Stimulated activated naive CD8-positive, alpha-beta T cell treated with anti-CD3 and anti-CD28 coated beads, Interleukin-15, Interleukin-2, amounts not matched to agents 100 ng/mL and 50 ng/mL, for 24 hours (primary cell): ENCODE data around the gene HDHD3.
"Not testable (repeated sequence)": the region's sequence is repeated elsewhere in the genome, so short reads cannot be mapped to it uniquely, and the experiment has no call there.

Experiments used
- H3K27ac Mint-ChIP-seq: one replicate; pipeline ENCODE4 v1.8.0; 2021; ENCODE audit warnings: mild to moderate bottlenecking, mixed read lengths
- H3K27me3 Mint-ChIP-seq: one replicate; pipeline ENCODE4 v1.8.0; 2021; ENCODE audit warnings: mixed read lengths
- H3K36me3 Mint-ChIP-seq: one replicate; pipeline ENCODE4 v1.8.0; 2021; ENCODE audit warnings: low read depth, mixed read lengths
- H3K4me1 Mint-ChIP-seq: one replicate; pipeline ENCODE4 v1.8.0; 2021; ENCODE audit warnings: low read depth, mixed read lengths
- H3K4me3 Mint-ChIP-seq: one replicate; pipeline ENCODE4 v1.8.0; 2021; ENCODE audit warnings: mild to moderate bottlenecking, mixed read lengths
- H3K9me3 Mint-ChIP-seq: one replicate; pipeline ENCODE4 v1.8.0; 2021; ENCODE audit warnings: mixed read lengths

HDHD3 gene

DNA sequence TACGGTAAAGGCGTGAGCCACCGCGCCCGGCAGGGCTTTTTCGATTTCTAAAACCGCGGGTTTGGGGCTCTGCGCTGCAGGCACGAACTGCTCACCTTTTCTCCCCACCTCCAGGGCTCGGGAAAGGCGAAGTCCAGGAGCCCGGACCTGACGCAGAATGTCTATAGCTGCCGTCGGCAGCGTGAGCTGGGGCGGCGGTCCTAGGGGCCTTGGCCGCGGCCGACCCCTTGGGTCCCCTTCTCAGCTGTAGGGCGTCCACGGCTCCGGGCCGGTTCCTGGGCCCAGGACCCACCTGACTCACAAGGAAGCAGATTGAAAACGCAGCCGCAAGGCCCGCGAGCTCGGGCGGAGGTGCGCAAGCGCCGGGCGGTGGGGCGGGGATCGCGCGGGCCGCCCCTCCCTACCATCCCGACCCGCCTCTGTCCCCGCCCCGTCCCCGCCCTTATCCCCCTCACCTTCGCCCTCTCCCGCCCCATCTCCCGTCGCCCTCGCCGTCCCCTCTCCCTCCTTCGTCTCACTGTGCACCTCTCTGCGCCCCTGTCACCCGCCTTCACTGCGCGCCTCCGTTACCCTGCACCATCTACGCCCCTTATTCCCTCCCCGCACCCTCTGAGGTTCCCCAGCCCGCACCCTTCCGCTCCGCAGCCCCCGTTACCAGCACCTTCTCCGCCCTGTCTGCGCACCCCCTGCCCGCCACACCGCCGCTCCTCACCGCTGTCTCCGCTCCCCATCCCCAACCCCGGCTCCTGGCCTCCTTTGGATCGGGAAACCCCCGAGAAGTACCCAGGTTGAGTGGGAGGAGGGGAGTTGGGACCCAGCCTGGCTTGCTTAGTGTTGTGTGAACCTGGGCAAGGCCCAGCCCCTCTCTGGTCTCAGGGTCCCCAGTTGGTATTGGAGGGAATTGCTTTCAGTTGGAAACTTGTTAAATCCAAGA lies at the start of gene HDHD3:
TSS of gene HDHD3 (minus strand) at position 353 of the 934 bp plus-strand sequence. CDS start 2,632 bp downstream, outside the sequence.
- Mint-ChIP-seq H3K9me3 (no peaks in the 10 kb centered on the region), H3K4me3 (peak within 1 kb of the TSS; percentile 81), H3K36me3 (no peaks in the 10 kb centered on the region), H3K27ac (peak within 1 kb of the TSS; percentile 83), H3K4me1 (peaks cover 10% of the 10 kb centered on the region), H3K27me3 (peaks cover 7% of the 10 kb centered on the region)

DNA sequence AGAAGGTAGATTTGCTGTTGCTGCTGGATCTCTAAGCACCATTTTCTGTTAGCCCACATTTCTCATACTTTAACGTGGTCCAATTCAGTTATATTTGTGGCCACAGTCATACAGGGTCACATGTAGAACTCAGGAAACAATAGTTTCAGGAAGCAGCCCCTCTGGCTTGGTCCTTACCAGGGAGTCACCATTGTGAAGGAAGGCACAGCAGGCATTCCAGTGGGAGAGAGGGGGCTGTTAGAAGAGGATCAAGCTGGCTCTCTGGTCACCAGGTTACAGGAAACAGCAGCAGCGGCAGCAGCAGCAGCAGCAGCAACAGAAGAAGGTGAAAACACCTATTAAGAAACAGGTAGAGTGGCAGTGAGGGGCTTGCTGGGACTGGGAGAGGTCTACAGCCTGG lies 48.3 kb upstream of the HDHD3 start:
- Mint-ChIP-seq H3K36me3 (no peaks in the 10 kb centered on the region), H3K27me3 (no peaks in the 10 kb centered on the region), H3K27ac (no peak overlapping the region), H3K9me3 (no peaks in the 10 kb centered on the region), H3K4me1 (no peaks in the 10 kb centered on the region), H3K4me3 (no peak overlapping the region)

DNA sequence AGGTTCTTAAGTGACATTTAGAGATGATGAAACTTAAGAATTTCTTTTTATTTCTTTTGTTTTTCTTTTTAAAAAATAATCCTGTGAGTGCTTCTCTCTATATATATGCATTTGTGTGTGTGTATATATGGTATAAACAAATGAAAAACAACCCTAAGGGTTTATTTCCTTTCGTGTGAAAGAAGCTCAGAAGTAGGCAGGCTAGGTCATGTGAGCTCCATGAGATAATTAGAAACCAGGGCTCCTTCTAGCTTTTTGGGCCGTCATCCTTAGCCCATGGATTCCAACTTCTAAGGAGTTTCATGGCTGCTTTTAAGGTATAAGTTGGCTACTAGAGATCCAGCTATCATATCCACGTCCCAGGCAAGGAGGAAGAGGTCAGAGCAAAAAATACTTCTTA lies 44.9 kb upstream of the HDHD3 start:
- Mint-ChIP-seq H3K27me3 (no peaks in the 10 kb centered on the region), H3K4me3 (no peak overlapping the region), H3K4me1 (no peaks in the 10 kb centered on the region), H3K27ac (no peak overlapping the region), H3K36me3 (no peaks in the 10 kb centered on the region), H3K9me3 (no peaks in the 10 kb centered on the region)

DNA sequence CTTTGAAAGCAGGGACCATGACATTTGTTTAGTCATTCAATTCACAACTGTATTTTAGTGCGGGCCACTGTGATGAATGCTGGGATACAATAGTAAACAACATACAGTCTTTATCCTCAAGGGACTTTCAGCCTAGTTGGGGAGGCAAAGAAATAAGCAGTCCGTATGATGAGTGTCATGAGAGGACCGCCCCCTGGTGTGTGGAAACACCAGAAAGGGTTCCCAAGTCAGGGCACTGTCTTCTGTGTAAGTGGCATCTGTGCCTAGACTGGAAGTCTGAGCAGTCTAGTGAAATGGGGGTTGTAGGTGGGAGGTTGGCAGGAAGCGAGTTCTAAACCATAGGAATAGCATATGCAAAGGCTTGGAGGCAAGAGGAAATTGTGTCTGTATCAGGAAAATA lies 40.6 kb upstream of the HDHD3 start:
- Mint-ChIP-seq H3K36me3 (no peaks in the 10 kb centered on the region), H3K4me1 (no peaks in the 10 kb centered on the region)

GRCh38 chr9:113416149-113416721 lies 39.4 kb upstream of the HDHD3 start:
- Mint-ChIP-seq H3K9me3 (no peaks in the 10 kb centered on the region), H3K27ac (no peak overlapping the region), H3K27me3 (no peaks in the 10 kb centered on the region), H3K4me3 (no peak overlapping the region), H3K36me3 (no peaks in the 10 kb centered on the region), H3K4me1 (peaks cover 7% of the 10 kb centered on the region)

More for the DNA sequence above, 40.6 kb upstream of the HDHD3 start:
- Mint-ChIP-seq H3K9me3 (no peaks in the 10 kb centered on the region), H3K27ac (no peak overlapping the region), H3K4me3 (no peak overlapping the region), H3K27me3 (no peaks in the 10 kb centered on the region)

GRCh38 chr9:113410207-113410864 lies 33.5 kb upstream of the HDHD3 start, which contains the start of the genes C9orf43 and POLE3:
Gene C9orf43 (plus strand): TSS chr9:113410747. CDS start chr9:113413494, 2,747 bp downstream.
Gene POLE3 (minus strand): TSS chr9:113410675. CDS start chr9:113410293, 382 bp downstream.
- Mint-ChIP-seq H3K27ac (peak within 1 kb of the TSS; percentile 99), H3K4me1 (peaks cover 43% of the 10 kb centered on the region), H3K9me3 (no peaks in the 10 kb centered on the region), H3K27me3 (no peaks in the 10 kb centered on the region), H3K36me3 (peaks cover 37% of the 10 kb centered on the region), H3K4me3 (peak within 1 kb of the TSS; percentile 96)

- Mint-ChIP-seq H3K4me3 (peak overlapping the region; percentile 96), H3K27ac (peak overlapping the region; percentile 99), H3K9me3 (no peaks in the 10 kb centered on the region), H3K27me3 (no peaks in the 10 kb centered on the region), H3K36me3 (peaks cover 37% of the 10 kb centered on the region), H3K4me1 (peaks cover 43% of the 10 kb centered on the region)
Observed at GRCh38 chr9:113409883-113410206, 33.1 kb upstream of the HDHD3 start.

DNA sequence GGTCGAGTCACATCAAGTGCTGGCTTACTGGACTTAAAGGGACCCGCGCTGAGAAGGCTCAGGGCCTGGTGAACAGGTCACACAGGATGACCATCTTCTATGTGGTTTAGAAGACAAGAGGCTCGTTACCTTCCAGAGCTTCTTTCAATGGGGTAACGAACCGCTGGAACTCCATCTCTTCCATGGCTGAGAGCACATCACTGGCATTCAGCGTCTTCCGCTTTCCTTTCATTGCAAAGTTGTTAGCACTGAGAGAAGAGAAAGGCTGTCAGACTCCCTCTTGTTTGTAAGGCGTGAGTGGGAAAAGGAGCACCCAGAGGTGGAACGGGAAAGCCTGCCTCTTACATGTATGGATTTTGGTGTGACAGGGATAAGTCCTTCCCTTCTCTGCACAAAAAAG lies 32.7 kb upstream of the HDHD3 start:
- H3K4me1 Mint-ChIP-seq = peaks cover 43% of the 10 kb centered on the region
- H3K27ac Mint-ChIP-seq = peak overlapping the region; percentile 99
- peaks cover 37% of the 10 kb centered on the region for H3K36me3 Mint-ChIP-seq
- no peaks in the 10 kb centered on the region for H3K27me3 Mint-ChIP-seq
- peak overlapping the region; percentile 96 for H3K4me3 Mint-ChIP-seq
- H3K9me3 Mint-ChIP-seq = no peaks in the 10 kb centered on the region

- Mint-ChIP-seq H3K27ac (peak overlapping the region; percentile 59), H3K4me1 (peaks cover 40% of the 10 kb centered on the region), H3K36me3 (peaks cover 37% of the 10 kb centered on the region), H3K4me3 (peak overlapping the region; percentile 1)
- H3K9me3 Mint-ChIP-seq, H3K27me3 Mint-ChIP-seq: not testable (repeated sequence)
Observed at GRCh38 chr9:113406873-113407511, 30.2 kb upstream of the HDHD3 start.

DNA sequence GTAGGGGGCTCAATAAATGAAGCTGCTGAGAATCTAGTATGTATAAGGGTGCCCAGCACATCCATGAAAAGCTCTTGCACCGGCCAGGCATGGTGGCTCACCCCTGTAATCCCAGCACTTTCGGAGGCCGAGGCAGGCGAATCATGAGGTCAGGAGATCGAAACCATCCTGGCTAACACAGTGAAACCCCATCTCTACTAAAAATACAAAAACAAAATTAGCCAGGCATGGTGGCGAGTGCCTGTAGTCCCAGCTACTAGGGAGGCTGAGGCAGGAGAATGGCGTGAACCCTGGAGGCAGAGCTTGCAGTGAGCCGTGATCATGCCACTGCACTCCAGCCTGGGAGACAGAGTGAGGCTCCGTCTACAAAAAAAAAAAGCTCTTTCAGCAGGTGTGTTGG lies 29.6 kb upstream of the HDHD3 start:
- H3K27ac Mint-ChIP-seq = not testable (repeated sequence)

DNA sequence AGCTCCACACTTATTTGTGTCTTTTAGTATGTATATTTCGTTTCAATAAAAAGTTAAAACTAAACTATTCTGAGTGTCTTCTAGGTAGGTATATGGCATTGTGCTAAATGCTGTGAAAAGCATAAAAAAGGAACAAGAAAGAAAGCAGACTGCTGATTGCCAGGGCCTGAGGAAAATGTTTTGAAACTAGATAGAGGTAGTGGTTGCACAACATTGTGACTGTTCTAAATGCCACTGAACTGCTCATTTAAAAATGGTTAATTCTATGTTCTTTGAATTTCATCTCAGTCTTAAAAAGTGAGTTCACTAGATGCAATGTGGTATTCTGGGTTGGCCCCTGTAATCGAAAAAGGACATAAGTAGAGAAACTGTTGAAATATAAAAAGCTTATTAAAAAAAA lies 26.9 kb upstream of the HDHD3 start:
- Mint-ChIP-seq H3K27me3 (no peaks in the 10 kb centered on the region), H3K9me3 (no peaks in the 10 kb centered on the region), H3K36me3 (peaks cover 19% of the 10 kb centered on the region), H3K4me3 (no peak overlapping the region), H3K27ac (no peak overlapping the region), H3K4me1 (peaks cover 34% of the 10 kb centered on the region)

More for the DNA sequence above, 29.6 kb upstream of the HDHD3 start:
- H3K27me3 Mint-ChIP-seq, H3K9me3 Mint-ChIP-seq, H3K4me3 Mint-ChIP-seq: not testable (repeated sequence)
- H3K36me3 Mint-ChIP-seq = peaks cover 37% of the 10 kb centered on the region
- H3K4me1 Mint-ChIP-seq = peaks cover 41% of the 10 kb centered on the region

GRCh38 chr9:113401027-113401792 lies 24.4 kb upstream of the HDHD3 start, which contains the start of gene ALAD:
Gene ALAD (minus strand): TSS chr9:113401284. CDS start chr9:113393559, 7,725 bp downstream.
- Mint-ChIP-seq H3K27me3 (no peaks in the 10 kb centered on the region), H3K27ac (peak within 1 kb of the TSS; percentile 67), H3K4me3 (peak within 1 kb of the TSS; percentile 92), H3K36me3 (no peaks in the 10 kb centered on the region), H3K4me1 (peaks cover 20% of the 10 kb centered on the region), H3K9me3 (no peaks in the 10 kb centered on the region)

DNA sequence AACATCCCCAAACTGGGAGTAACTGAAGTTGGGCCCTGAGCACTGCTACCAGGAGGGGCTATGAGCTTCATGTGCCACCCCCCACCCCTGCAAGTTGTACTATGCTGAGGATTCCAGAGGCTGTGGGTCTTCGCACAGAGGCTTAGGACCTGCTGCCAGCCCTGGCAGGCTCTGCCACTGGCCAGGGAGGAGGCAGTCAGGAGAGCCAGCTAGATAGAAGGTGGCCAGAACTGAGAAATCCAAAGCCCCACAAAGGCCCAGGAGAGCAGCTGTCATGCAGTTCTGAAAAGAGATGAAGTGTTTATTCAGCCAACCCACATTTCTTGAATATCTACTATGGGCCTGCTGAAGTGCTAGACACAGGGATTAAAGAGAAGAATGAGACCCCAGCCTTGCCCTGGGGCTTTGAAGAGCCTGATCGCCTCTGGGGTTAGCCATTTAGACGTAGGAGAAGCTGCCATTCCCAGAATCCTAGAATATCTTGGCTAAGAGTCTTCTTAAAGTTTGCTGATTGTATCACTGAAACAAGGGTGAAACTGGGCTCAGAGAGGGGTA lies 22.9 kb upstream of the HDHD3 start:
- Mint-ChIP-seq H3K27ac (peak overlapping the region; percentile 19), H3K36me3 (peaks cover 4% of the 10 kb centered on the region), H3K27me3 (no peaks in the 10 kb centered on the region), H3K4me3 (peak overlapping the region; percentile 78), H3K4me1 (peaks cover 20% of the 10 kb centered on the region), H3K9me3 (no peaks in the 10 kb centered on the region)

- Mint-ChIP-seq H3K36me3 (peaks cover 4% of the 10 kb centered on the region), H3K27me3 (no peaks in the 10 kb centered on the region), H3K4me3 (no peak overlapping the region), H3K9me3 (no peaks in the 10 kb centered on the region), H3K4me1 (peaks cover 20% of the 10 kb centered on the region), H3K27ac (no peak overlapping the region)
Observed at GRCh38 chr9:113398796-113399195, 22.0 kb upstream of the HDHD3 start.
